Esophagus muscularis mucosa (tissue), 3 donors: ENCODE measurements around the gene KLK1.

Experiments used
- POLR2A ChIP-seq: fragments of 450-650 bp; IDR thresholded peaks from one replicate; pipeline ENCODE4 v1.6.1; 2017; ENCODE audit warnings: antibody characterized with exemption, moderate library complexity, mild to moderate bottlenecking, low read depth
- POLR2AphosphoS5 ChIP-seq, 2 donors: sonication (generic); formaldehyde crosslinking; IDR thresholded peaks; one replicate each; pipeline ENCODE4 v1.6.1; 2017; ENCODE audit warnings: antibody characterized with exemption in 2 of 2
- TF ChIP-seq, protein P1 (sequence below), 3 experiments: fragments of 200-600 bp in 2 of 3; fragments of 450-650 bp in 1 of 3; sonication (generic) in 2 of 3; IDR thresholded peaks; one replicate each; pipeline ENCODE4 v1.5.1; 2017 to 2019; ENCODE audit warnings: antibody characterized with exemption in 3 of 3, mild to moderate bottlenecking in 2 of 3, moderate library complexity in 1 of 3

DNA sequence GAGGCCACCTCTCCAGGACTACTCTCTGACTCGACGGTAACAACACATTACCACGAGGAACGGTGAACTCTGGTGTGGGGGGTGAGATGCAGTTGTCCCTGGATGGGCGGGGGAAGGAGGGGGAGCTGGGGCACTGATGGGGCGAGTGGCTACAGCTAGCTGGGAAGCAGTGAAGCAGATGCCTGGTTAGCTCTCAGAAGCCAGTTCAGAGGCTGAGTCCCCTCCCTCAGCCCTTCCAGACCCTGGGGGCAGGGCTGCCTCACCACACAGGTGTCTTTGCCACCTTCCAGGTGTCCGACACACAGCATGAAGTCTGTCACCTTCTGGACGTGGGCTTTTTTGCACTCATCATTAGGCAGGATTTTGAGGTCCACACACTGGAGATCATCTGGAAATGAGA lies 4.0 kb downstream of the KLK1 start:
- TF ChIP-seq, protein P1, sequence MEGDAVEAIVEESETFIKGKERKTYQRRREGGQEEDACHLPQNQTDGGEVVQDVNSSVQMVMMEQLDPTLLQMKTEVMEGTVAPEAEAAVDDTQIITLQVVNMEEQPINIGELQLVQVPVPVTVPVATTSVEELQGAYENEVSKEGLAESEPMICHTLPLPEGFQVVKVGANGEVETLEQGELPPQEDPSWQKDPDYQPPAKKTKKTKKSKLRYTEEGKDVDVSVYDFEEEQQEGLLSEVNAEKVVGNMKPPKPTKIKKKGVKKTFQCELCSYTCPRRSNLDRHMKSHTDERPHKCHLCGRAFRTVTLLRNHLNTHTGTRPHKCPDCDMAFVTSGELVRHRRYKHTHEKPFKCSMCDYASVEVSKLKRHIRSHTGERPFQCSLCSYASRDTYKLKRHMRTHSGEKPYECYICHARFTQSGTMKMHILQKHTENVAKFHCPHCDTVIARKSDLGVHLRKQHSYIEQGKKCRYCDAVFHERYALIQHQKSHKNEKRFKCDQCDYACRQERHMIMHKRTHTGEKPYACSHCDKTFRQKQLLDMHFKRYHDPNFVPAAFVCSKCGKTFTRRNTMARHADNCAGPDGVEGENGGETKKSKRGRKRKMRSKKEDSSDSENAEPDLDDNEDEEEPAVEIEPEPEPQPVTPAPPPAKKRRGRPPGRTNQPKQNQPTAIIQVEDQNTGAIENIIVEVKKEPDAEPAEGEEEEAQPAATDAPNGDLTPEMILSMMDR (IDR thresholded peaks at IDR 0.05), result no peak
- no peak for TF ChIP-seq POLR2AphosphoS5 (IDR thresholded peaks at IDR 0.05)
- TF ChIP-seq POLR2A, result no peak
